ENCODE results near the gene SLC4A4.
"Not testable (repeated sequence)": the region's sequence is repeated elsewhere in the genome, so short reads cannot be mapped to it uniquely, and the experiment has no call there.

SLC4A4 gene

DNA sequence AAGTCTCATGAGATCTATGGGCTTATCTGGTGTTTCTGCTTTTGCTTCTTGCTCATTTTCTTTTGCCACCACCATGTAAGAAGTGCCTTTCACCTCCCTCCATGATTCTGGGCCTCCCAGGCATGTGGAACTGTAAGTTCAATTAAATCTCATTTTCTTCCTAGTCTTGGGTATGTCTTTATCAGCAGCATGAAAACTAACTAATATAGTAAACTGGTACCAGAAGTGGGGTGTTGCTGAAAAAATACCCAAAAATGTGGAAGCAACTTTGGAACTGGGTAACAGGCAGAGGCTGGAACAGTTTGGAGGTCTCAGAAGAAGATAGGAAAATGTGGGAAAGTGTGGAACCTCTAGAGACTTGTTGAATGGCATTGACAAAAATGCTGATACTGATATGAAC lies 70.1 kb downstream of the SLC4A4 start:
- DNase-seq (ENCODE audit: low read depth in 2 of 2): not testable (repeated sequence)

GRCh38 chr4:71411981-71412380 lies 73.2 kb downstream of the SLC4A4 start:
- no peak for DNase-seq (ENCODE audit: low read depth in 2 of 2)

DNA sequence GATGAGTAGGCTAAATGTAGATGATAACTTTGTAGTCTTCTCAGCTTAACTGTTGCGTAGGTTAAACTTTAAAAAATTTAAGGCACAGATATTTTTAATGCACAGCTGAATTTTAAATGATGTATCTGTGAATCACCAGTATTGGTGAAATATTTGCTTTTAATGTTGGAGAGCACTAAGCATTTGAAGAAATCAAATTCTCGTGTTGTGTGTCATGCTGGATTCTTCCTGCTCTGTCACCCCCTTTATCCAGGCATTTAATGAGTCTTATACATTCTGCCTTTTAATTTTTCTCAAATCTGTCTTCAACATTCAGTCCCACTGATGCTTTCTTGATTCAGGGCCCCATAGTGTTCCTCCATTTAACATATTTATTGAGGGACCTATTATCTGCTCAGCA lies 76.7 kb downstream of the SLC4A4 start:
- DNase-seq (ENCODE audit: low read depth in 2 of 2): no peak

GRCh38 chr4:71417150-71417549 lies 78.3 kb downstream of the SLC4A4 start:
- no peak for DNase-seq (ENCODE audit: low read depth in 2 of 2)

DNA sequence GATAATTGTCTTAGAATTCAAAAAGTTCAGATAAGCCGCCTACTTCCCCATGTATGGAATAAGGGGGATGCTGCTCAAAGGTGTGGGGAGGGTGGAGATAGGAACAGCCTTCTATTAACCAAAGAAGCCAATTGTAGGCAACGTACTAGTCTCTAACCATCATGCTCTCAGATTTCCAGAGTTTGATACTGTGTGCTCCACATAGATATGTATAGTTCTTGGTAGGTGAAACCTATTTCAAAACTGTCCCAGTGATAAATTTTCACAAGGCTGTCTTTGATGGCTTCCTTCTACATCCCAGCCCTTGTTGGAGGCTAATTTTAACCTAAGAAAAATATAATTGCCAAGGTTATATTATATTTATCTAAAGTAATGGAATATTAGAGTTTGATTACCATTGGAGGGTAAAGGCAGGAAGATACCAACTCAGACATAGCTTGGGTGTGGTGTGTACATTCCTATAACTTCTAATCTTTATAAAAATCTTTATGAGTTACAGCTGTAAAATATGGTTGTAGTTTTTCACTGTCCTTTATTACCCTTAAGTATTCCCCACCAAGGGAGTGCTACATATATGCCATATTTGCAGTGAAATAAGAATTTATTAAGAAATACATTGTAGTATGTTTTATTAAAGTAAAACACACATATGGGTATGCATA lies 87.7 kb downstream of the SLC4A4 start:
- DNase-seq (ENCODE audit: low read depth in 2 of 2): no peak

- no peak for DNase-seq (ENCODE audit: low read depth in 2 of 2)
Observed at GRCh38 chr4:71429106-71429505, 90.3 kb downstream of the SLC4A4 start.

- no peak for DNase-seq (ENCODE audit: low read depth in 2 of 2)
Observed at GRCh38 chr4:71429962-71430361, 91.1 kb downstream of the SLC4A4 start.

DNA sequence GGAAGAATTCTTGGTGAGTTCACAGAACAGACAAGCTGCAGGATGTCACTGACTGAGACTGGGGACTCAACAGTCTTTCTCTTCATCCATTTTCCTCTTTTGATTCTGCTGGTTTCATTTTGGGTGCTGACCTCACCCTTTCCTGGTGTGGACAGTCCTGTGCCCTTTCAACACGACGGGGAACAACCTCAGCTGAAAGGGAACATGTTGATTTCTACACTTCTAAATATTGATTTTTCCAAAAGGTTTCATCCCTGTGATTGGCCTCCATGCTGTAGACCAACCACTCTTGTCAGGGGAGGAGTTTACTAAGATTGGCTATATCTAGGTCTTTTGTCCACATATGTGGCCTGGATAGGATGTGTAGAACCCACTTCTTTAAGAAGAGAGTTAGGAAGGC lies 91.8 kb downstream of the SLC4A4 start:
- no peak for DNase-seq (ENCODE audit: low read depth in 2 of 2)

GRCh38 chr4:71440612-71441011 lies 101.8 kb downstream of the SLC4A4 start:
- DNase-seq (ENCODE audit: low read depth in 2 of 2): no peak

GRCh38 chr4:71441186-71442169 lies 102.7 kb downstream of the SLC4A4 start:
- DNase-seq (ENCODE audit: low read depth in 2 of 2): no peak

DNA sequence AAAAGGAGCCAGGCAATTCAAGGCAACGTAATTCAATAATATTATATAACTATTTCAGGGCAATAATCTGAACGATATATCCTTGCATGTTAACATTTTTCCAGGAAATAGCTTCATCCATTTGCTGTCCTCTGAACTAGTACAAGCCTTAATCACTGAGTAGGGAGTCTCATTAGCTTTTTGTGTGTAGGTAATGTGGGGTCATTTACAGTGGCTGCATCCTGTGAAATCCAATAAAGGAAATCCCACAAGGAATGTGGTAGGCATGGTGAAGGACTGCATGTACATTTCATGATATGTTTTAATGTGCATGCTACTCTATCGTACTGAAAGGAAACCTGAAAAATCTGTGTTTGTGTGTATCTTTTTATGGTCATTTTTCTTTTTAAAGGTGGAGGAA lies 103.5 kb downstream of the SLC4A4 start:
- no peak for DNase-seq (ENCODE audit: low read depth in 2 of 2)

GRCh38 chr4:71444395-71444794 lies 105.6 kb downstream of the SLC4A4 start:
- no peak for DNase-seq (ENCODE audit: low read depth in 2 of 2)

DNA sequence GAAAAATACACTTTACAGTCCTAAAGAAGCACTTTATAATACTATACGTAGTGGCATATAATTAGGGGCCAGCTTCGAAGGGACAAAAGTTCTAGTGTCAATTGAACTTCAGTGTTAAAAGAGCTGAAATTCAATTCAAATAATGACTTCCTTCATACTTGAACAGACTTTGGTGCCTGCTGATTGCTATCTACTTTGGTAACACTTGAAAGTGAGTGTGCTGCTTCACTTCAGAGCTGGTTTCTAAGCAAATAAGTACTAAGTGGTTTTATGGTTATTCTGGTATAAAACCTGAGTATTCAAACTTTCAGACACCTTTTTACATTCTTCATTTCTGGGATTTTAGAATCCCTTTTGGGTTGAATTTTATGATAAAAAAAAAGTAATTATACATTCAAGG lies 107.0 kb downstream of the SLC4A4 start:
- no peak for DNase-seq (ENCODE audit: low read depth in 2 of 2)

DNA sequence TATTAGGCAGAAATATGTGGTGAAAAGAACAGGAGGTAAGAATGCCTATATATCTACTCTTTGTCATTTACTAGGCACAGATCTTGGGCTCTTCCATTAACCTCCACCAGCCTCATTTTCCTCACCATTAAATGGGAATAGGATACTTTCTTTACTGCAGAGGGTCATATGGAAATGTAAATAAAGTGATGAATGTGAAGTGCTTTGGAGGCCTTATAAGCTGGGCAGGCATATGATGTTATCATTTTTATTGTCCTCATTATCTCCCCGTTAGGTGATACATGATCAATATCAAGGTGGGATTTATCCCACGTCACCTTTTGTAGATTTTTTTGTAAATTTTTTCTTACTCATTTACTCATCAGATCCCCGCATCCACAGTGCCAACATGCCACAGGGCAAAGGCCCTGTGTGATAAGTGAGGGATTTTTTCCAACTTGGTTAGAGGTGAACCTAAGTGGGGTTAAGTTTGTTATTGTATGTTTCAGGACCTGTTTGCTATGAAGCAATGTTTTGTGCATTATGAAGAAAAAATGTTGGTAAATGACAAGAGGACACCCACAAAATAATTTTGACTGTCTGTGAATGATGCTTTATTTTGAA lies 107.8 kb downstream of the SLC4A4 start:
- no peak for DNase-seq (ENCODE audit: low read depth in 2 of 2)

- no peak for DNase-seq (ENCODE audit: low read depth in 2 of 2)
Observed at GRCh38 chr4:71449040-71449439, 110.2 kb downstream of the SLC4A4 start.

DNA sequence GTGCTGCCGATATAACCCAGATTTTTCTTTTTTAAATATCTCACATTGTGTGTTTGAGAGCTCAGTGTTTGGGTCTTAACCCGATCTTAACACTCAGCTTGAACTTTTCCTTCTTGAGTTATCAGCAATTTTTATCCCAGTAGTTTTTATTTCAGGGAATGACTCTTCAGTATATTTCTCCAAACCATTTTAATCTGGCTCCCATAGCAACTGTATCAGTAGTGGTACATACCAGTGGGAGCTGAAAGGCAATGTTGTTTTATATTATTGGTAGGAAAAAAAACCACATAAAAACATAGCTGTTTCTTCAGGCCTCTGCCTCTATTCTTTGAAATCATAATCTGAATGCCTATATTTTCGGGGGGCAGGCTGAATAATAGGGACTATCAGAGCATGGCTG lies 111.1 kb downstream of the SLC4A4 start:
- DNase-seq (ENCODE audit: low read depth in 2 of 2): no peak

DNA sequence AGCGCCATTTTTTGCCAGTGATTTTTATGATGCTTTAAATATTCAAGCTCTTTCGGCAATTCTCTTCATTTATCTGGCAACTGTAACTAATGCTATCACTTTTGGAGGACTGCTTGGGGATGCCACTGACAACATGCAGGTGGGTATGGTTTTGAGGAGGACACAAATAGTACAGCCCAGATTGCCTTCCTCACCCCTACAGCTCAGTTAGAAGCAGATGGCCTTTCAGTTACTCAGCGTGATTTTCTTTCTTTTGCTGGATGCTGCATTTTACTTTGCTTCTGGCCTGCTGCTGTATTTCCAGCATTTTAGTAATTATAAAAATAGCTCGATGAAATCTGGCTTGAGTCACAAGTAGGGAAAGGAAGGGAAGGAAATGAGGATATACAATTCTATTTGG lies 114.7 kb downstream of the SLC4A4 start:
- no peak for DNase-seq (ENCODE audit: low read depth in 2 of 2)

DNA sequence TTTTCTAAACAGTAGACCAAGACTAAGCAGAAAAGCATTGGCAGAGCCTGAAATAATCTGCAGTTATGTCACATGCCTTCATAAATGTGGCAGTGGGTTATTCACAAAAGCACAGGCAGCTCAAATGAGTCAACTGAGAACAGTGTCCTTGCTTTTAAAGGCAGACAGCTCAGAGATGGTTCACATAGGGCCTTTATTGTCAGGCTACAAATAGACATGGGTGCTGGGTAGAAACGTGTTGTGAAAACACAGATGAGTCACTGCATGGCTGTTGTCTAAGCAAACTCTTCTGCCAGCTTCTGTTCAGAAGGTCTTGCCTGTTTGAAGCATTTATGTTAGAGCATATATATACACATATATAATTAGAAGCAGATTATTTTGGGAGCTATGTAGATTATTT lies 118.0 kb downstream of the SLC4A4 start:
- no peak for DNase-seq (ENCODE audit: low read depth in 2 of 2)

DNA sequence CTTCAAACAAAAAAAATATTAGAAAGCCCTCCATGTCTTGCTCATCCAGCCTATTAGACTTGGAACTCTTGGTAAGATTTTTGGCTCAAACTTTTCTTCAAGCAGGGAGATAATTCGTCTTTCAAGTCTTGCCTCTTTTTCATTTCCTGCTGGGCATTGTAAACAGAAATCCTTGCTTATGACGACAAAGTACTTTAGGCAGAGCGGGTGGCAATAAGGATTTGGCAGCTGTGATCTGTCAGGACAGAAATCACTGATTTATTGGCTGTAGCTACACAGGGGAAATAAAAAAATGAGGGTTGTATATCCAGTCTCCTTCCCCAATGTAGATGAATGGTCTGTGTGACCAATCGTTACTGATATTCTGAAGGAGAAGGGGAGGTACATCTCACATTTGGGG lies 121.6 kb downstream of the SLC4A4 start:
- no peak for DNase-seq (ENCODE audit: low read depth in 2 of 2)

- no peak for DNase-seq (ENCODE audit: low read depth in 2 of 2)
Observed at GRCh38 chr4:71461422-71461821, 122.6 kb downstream of the SLC4A4 start.

- no peak for DNase-seq (ENCODE audit: low read depth in 2 of 2)
Observed at GRCh38 chr4:71466775-71467174, 128.0 kb downstream of the SLC4A4 start.

DNA sequence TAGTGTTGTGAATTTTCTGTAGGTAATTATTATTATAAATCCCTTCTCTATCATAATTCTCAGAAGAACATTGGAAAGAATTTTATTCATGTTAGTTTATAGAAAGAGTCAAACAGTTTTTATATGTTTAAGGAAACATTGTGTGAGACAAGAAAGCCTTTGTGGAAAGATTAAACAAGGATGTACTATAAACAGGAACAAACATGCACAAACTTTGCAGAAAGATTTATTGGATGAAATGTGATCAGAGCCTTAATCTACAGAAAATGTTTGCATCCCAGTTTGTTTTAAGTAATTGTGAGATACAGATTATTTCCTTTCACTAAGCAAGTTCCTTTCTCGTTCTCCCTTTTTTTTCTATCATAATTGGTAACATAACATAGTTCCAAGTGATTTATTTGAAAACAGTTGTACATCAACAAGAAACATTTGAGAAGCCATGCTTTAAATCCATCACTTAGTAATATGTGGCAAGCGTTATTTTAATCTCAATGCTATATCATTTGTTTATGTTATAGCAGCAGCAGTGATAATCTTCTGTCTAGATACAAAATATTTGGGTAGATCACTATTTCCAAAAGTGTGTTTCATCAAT lies 129.4 kb downstream of the SLC4A4 start:
- DNase-seq (ENCODE audit: low read depth in 2 of 2): no peak

Measured in stimulated activated CD8-positive, alpha-beta memory T cell treated with anti-CD3 and anti-CD28 coated beads, Interleukin-2, amount 100 ng/mL, for 48 hours (primary cell).